K562 (cell line): ENCODE results near the gene EFHB. TPM values are rescaled to one million over a fixed set of nuclear protein-coding genes. Genes with fewer than 3 reads are reported as not detected.

Experiments used
- FOXP1 ChIP-seq: sonication (generic); formaldehyde crosslinking; IDR thresholded peaks from 2 replicates; pipeline ENCODE4 v1.8.0; 2022; ENCODE audit warnings: mild to moderate bottlenecking, missing genetic modification reagents
- MBD1 ChIP-seq: fragments of 250-450 bp; sonication (Bioruptor Pico); IDR thresholded peaks from 2 replicates; pipeline ENCODE4 v1.8.0; 2022; ENCODE audit warnings: inconsistent platforms
- POLR2AphosphoS5 ChIP-seq: IDR thresholded peaks from 2 replicates; pipeline ENCODE4 v1.6.1; 2011; ENCODE audit warnings: mild to moderate bottlenecking, low read depth, low read length, moderate library complexity; ENCODE audit not compliant: control insufficient read depth, insufficient read depth
- polyA plus RNA-seq, 8 experiments: library from polyadenylated mRNA; depleted of rRNA in 4 of 8; stranded (reverse) in 5 of 8; unstranded in 3 of 8; fragments of >200 nt; fragmentation: Nextera tagmentation in 2 of 8; fragmentation: Illumina TruSeq in 1 of 8; extraction: Ambion mirVana in 2 of 8; extraction: Trizol in 1 of 8; gene quantifications; 2 replicates each; pipeline versions ENCODE4 v1.2.1 to v1.2.3, GENCODE V29; 2011 to 2014; ENCODE audit warnings: inconsistent platforms in 1 of 8, missing spikeins in 1 of 8
- total RNA-seq, 7 experiments: library from RNA; depleted of rRNA in 6 of 7; stranded (reverse); fragments of >200 nt in 6 of 7; fragmentation: Illumina TruSeq in 2 of 7; extraction: Trizol in 2 of 7; gene quantifications; 2 replicates each; pipeline versions ENCODE4 v1.2.1 to v1.2.3, GENCODE V29; 2011 to 2021; ENCODE audit warnings: low replicate concordance in 1 of 7
- TF ChIP-seq, protein P1 (sequence below), 2 experiments: fragments of 450-650 bp in 1 of 2; sonication (generic) in 1 of 2; formaldehyde crosslinking in 1 of 2; IDR thresholded peaks; 2 replicates each; pipeline versions ENCODE4 v1.7.1 to v1.9.0; 2016 to 2022; ENCODE audit warnings: inconsistent platforms in 1 of 2, mild to moderate bottlenecking in 1 of 2, missing genetic modification reagents in 1 of 2
- TF ChIP-seq, protein P2 (sequence below): fragments of 150-350 bp; conservative IDR thresholded peaks from 2 replicates; pipeline ENCODE4 v1.6.1; 2014; ENCODE audit warnings: low read length
- TF ChIP-seq, protein P3 (sequence below): fragments of 250-450 bp; sonication (Bioruptor Pico); IDR thresholded peaks from 2 replicates; pipeline ENCODE4 v1.9.0; 2021; ENCODE audit warnings: mild to moderate bottlenecking, inconsistent platforms

EFHB gene
- total and polyA plus RNA-seq, 9 of the 15 experiments (the other 6 are each of a cell fraction or from before 2014, with no cell fraction given): 1.5 to 4.0 (median 1.8) TPM

- TF ChIP-seq, protein P1, sequence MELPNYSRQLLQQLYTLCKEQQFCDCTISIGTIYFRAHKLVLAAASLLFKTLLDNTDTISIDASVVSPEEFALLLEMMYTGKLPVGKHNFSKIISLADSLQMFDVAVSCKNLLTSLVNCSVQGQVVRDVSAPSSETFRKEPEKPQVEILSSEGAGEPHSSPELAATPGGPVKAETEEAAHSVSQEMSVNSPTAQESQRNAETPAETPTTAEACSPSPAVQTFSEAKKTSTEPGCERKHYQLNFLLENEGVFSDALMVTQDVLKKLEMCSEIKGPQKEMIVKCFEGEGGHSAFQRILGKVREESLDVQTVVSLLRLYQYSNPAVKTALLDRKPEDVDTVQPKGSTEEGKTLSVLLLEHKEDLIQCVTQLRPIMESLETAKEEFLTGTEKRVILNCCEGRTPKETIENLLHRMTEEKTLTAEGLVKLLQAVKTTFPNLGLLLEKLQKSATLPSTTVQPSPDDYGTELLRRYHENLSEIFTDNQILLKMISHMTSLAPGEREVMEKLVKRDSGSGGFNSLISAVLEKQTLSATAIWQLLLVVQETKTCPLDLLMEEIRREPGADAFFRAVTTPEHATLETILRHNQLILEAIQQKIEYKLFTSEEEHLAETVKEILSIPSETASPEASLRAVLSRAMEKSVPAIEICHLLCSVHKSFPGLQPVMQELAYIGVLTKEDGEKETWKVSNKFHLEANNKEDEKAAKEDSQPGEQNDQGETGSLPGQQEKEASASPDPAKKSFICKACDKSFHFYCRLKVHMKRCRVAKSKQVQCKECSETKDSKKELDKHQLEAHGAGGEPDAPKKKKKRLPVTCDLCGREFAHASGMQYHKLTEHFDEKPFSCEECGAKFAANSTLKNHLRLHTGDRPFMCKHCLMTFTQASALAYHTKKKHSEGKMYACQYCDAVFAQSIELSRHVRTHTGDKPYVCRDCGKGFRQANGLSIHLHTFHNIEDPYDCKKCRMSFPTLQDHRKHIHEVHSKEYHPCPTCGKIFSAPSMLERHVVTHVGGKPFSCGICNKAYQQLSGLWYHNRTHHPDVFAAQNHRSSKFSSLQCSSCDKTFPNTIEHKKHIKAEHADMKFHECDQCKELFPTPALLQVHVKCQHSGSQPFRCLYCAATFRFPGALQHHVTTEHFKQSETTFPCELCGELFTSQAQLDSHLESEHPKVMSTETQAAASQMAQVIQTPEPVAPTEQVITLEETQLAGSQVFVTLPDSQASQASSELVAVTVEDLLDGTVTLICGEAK (IDR thresholded peaks at IDR 0.05): 0 out of 2 replicates have a peak, but pooled peaks have one; percentile 19
- TF ChIP-seq, protein P1 (CRISPR knock-in tag; IDR thresholded peaks at IDR 0.05): no peak
- TF ChIP-seq FOXP1 (CRISPR knock-in tag): no peak
- TF ChIP-seq, protein P2, sequence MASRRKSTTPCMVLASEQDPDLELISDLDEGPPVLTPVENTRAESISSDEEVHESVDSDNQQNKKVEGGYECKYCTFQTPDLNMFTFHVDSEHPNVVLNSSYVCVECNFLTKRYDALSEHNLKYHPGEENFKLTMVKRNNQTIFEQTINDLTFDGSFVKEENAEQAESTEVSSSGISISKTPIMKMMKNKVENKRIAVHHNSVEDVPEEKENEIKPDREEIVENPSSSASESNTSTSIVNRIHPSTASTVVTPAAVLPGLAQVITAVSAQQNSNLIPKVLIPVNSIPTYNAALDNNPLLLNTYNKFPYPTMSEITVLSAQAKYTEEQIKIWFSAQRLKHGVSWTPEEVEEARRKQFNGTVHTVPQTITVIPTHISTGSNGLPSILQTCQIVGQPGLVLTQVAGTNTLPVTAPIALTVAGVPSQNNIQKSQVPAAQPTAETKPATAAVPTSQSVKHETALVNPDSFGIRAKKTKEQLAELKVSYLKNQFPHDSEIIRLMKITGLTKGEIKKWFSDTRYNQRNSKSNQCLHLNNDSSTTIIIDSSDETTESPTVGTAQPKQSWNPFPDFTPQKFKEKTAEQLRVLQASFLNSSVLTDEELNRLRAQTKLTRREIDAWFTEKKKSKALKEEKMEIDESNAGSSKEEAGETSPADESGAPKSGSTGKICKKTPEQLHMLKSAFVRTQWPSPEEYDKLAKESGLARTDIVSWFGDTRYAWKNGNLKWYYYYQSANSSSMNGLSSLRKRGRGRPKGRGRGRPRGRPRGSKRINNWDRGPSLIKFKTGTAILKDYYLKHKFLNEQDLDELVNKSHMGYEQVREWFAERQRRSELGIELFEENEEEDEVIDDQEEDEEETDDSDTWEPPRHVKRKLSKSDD: no peak
- TF ChIP-seq, protein P3, sequence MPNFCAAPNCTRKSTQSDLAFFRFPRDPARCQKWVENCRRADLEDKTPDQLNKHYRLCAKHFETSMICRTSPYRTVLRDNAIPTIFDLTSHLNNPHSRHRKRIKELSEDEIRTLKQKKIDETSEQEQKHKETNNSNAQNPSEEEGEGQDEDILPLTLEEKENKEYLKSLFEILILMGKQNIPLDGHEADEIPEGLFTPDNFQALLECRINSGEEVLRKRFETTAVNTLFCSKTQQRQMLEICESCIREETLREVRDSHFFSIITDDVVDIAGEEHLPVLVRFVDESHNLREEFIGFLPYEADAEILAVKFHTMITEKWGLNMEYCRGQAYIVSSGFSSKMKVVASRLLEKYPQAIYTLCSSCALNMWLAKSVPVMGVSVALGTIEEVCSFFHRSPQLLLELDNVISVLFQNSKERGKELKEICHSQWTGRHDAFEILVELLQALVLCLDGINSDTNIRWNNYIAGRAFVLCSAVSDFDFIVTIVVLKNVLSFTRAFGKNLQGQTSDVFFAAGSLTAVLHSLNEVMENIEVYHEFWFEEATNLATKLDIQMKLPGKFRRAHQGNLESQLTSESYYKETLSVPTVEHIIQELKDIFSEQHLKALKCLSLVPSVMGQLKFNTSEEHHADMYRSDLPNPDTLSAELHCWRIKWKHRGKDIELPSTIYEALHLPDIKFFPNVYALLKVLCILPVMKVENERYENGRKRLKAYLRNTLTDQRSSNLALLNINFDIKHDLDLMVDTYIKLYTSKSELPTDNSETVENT (CRISPR knock-in tag): no peak
- TF ChIP-seq MBD1 (CRISPR knock-in tag): no peak
- no peak for TF ChIP-seq POLR2AphosphoS5
These were observed 12.2 kb upstream of the EFHB start (continued) for GRCh38 chr3:19945969-19946831.
